Left lung (tissue), 10 donors: Measurements from ENCODE around the gene PIK3C2G. TPM values are rescaled to one million over a fixed set of nuclear protein-coding genes. Genes with fewer than 3 reads are reported as not detected.

ENCODE experiments used
- ATAC-seq: fragments of 200-7000 bp; cut with Tn5 transposase; one replicate; pipeline ENCODE4 v1.9.1; 2020; ENCODE audit warnings: moderate library complexity
- DNase-seq, 4 donors: peaks; one replicate each; pipeline ENCODE4 v3.0.0-alpha.2; 2013 to 2020
- H3K27ac ChIP-seq, 2 donors: fragments of 200-600 bp; sonication (generic) in 1 of 2; one replicate each; pipeline versions ENCODE4 v1.5.0 to v1.8.0; 2020 to 2021
- H3K27me3 ChIP-seq, 2 donors: fragments of 200-600 bp; sonication (generic) in 1 of 2; one replicate each; pipeline versions ENCODE4 v1.5.0 to v1.8.0; 2020 to 2021
- H3K36me3 ChIP-seq, 2 donors: fragments of 200-600 bp; sonication (generic) in 1 of 2; one replicate each; pipeline versions ENCODE4 v1.5.0 to v1.8.0; 2020 to 2021
- H3K4me1 ChIP-seq, 2 donors: fragments of 200-600 bp; one replicate each; pipeline ENCODE4 v1.8.0; 2021
- H3K4me3 ChIP-seq, 2 donors: fragments of 200-600 bp; sonication (generic) in 1 of 2; one replicate each; pipeline versions ENCODE4 v1.5.0 to v1.8.0; 2020 to 2021; ENCODE audit warnings: mild to moderate bottlenecking in 1 of 2
- H3K9me3 ChIP-seq, 2 donors: fragments of 200-600 bp; sonication (generic) in 1 of 2; one replicate each; pipeline versions ENCODE4 v1.5.0 to v1.8.0; 2020 to 2021
- intact Hi-C, 2 donors: fragments of 100-400 bp; cut with DNase I; formaldehyde crosslinking; loops; one replicate each; pipeline versions ENCODE4 v1.11.2 to v1.14.2; 2022
- polyA plus RNA-seq, 6 donors: library from polyadenylated mRNA; unstranded; fragments of 120-200 nt; gene quantifications; one replicate each; pipeline ENCODE4 v1.2.1, GENCODE V29; 2013; ENCODE audit not compliant: insufficient read length in 6 of 6
- total RNA-seq, 2 donors: library from RNA; stranded (reverse); fragmentation: NEBNext Ultra II Directional; extraction: Animal tissue kit (Norgen Biotek cat#: 25700); gene quantifications; one replicate each; pipeline ENCODE4 v1.2.1, GENCODE V29; 2021
- TF ChIP-seq, protein P1 (sequence below), 2 donors: fragments of 200-600 bp; sonication (generic) in 1 of 2; IDR thresholded peaks; one replicate each; pipeline versions ENCODE4 v1.5.0 to v1.8.0; 2021; ENCODE audit warnings: antibody characterized with exemption in 2 of 2
- donor health status: DM: no; HTN: yes; CAD: no.
- donor health status: DM: no; HTN: no; CAD: no.

PIK3C2G gene
- total and polyA plus RNA-seq, 8 donors, result 0.13 to 28.1 (median 17.9) TPM

DNA sequence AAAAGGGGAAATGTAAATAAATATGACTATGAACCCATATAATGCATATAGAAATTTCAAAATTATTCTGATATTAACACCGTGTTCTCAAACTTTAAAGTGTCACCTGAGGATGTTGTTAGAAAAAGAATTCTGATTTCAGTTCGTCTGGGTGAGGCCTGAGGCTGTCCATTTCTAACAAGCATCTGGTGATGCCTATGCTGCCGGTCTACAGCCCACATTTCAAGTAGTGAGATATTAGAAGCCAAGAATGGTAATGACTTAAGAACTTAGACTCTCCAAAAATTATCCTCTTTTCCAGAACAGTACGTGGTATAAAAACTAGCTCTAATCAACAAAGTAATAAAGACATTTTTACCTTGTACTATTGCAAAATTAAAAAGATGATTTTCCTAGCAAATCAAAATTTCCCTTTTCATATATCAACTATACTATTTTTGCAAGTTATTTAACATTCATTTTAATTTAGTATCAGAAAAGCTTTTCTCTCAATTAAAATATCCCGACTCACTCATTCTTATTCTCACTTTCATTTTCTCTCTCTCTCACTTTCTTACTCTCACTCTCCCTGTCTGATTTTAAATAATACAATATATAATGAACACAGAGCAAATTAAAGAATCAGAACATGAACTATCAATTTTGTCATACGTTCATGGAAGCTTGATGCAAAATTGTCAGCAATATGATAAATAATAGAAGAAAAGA, 35.0 kb downstream of the PIK3C2G start:
- no peak overlapping the region for H3K27ac ChIP-seq
- ATAC-seq (peak; percentile 41), DNase-seq (no peak)
- TF ChIP-seq, protein P1, sequence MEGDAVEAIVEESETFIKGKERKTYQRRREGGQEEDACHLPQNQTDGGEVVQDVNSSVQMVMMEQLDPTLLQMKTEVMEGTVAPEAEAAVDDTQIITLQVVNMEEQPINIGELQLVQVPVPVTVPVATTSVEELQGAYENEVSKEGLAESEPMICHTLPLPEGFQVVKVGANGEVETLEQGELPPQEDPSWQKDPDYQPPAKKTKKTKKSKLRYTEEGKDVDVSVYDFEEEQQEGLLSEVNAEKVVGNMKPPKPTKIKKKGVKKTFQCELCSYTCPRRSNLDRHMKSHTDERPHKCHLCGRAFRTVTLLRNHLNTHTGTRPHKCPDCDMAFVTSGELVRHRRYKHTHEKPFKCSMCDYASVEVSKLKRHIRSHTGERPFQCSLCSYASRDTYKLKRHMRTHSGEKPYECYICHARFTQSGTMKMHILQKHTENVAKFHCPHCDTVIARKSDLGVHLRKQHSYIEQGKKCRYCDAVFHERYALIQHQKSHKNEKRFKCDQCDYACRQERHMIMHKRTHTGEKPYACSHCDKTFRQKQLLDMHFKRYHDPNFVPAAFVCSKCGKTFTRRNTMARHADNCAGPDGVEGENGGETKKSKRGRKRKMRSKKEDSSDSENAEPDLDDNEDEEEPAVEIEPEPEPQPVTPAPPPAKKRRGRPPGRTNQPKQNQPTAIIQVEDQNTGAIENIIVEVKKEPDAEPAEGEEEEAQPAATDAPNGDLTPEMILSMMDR (IDR thresholded peaks at IDR 0.05), result no peak
- no peaks in the 10 kb centered on the region for H3K36me3 ChIP-seq
- H3K4me3 ChIP-seq, result peak overlapping the region in 1 of 2 donors; percentile 13
- no peaks in the 10 kb centered on the region for H3K4me1 ChIP-seq
- H3K27me3 ChIP-seq, result no peaks in the 10 kb centered on the region
- intact Hi-C loops, result no loop called here
- peaks cover 0 to 15% of the 10 kb centered on the region in 2 donors for H3K9me3 ChIP-seq

DNA sequence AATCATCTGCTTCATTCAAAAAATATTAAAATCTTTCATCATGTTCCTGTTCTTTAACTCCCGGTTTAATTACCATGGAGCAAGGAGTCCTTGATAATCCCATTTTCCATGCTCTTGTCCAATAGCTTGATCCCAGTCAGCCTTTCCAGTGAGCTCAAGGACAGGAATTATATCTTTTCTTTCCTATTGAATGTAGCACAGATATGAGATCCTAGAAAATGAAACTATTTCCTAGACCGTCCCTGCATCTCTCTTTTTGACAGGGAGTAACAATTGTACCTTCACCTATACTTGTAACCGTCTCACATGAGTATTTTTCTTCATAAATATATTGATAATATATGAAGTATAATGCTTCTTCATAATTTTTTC, 35.6 kb downstream of the PIK3C2G start:
- ATAC-seq, result peak; percentile 30
- TF ChIP-seq, protein P1 (IDR thresholded peaks at IDR 0.05), result no peak
- intact Hi-C loops, result no loop called here
- Histone ChIP-seq H3K36me3 (no peaks in the 10 kb centered on the region), H3K4me3 (peak overlapping the region in 1 of 2 donors; percentile 13), H3K4me1 (no peaks in the 10 kb centered on the region), H3K27ac (no peak overlapping the region), H3K9me3 (peaks cover 0 to 19% of the 10 kb centered on the region in 2 donors), H3K27me3 (no peaks in the 10 kb centered on the region)
- no peak for DNase-seq

DNA sequence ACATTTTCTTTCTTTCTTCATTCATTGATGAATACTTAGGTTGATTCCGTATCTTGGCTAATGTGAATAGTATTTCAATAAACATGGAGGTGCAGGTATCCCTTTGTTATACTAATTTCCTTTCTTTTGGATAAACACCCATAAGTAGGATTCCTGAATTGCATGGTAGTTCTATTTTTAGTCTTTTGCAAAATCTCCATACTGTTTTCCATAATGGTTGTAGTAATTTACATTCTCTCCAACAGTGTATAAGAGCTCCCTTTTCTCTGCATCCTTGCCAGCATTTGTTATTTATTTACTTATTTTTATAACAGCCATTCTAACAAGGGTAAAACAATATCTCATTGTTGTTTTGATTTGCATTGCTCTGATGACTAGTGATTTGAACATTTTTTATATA, 36.6 kb downstream of the PIK3C2G start:
- intact Hi-C loops, result no loop called here
- no peak for DNase-seq
- H3K9me3 ChIP-seq, result peaks cover 0 to 27% of the 10 kb centered on the region in 2 donors
- TF ChIP-seq, protein P1 (IDR thresholded peaks at IDR 0.05), result no peak
- no peak overlapping the region for H3K27ac ChIP-seq
- H3K36me3 ChIP-seq, result no peaks in the 10 kb centered on the region
- ATAC-seq, result no peak
- no peak overlapping the region for H3K4me3 ChIP-seq
- H3K27me3 ChIP-seq, result no peaks in the 10 kb centered on the region
- no peaks in the 10 kb centered on the region for H3K4me1 ChIP-seq

DNA sequence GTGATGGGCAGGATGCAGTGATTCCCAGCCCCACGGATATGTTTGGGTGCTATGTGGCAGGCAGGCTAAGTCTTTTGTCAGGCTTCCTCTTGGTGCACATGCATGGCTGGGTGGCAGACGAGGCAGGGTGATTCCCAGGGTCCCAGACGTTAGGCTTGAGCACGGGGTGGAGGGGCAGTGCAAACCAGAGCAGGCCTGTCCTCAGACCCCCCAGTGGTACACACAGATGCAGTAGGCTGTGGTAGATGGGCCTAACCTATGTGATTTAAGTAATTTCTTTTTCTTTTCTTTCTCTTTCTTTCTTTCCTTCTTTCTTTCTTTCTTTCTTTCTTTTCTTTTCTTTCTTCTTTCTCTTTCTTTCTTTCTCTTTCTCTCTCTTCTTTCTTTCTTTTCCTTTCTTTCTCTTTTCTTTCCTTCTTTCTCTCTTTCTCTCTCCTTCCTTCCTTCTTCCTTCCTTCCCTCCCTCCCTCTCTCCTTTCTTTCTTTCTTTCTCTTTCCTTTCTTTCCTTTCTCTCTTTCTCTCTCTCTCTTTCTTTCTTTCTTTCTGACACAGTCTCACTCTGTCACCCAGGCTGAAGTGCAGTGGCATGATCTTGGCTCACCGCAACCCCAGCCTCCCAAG, 41.6 kb downstream of the PIK3C2G start:
- Histone ChIP-seq H3K4me1 (no peaks in the 10 kb centered on the region), H3K9me3 (peaks cover 0 to 27% of the 10 kb centered on the region in 2 donors), H3K4me3 (no peak overlapping the region), H3K27ac (no peak overlapping the region), H3K36me3 (no peaks in the 10 kb centered on the region), H3K27me3 (no peaks in the 10 kb centered on the region)
- TF ChIP-seq, protein P1 (IDR thresholded peaks at IDR 0.05), result no peak
- DNase-seq, result peak in 1 of 4 donors; percentile 27
- intact Hi-C loops, result no loop called here
- no peak for ATAC-seq

DNA sequence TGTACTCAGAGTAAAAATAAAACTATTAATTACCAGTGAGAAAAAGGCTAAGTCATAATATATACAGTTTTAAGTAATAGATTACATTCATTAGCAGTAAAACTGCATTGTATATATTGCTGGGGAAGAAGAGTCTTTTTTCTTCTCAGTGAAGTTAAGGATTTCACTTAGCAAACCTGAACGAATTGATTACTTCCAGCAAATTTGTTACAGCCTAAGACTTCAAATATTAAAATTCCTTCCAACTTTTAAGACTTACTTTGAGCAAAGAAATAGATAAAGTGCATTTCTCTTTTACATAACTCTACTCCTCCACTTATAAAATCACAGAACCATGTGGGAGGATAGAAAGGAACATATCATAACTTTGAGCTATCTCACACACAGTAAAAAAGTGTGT, 43.3 kb downstream of the PIK3C2G start:
- Histone ChIP-seq H3K9me3 (peaks cover 0 to 25% of the 10 kb centered on the region in 2 donors), H3K36me3 (no peaks in the 10 kb centered on the region), H3K27ac (no peak overlapping the region), H3K27me3 (no peaks in the 10 kb centered on the region), H3K4me3 (no peak overlapping the region), H3K4me1 (no peaks in the 10 kb centered on the region)
- DNase-seq (no peak), ATAC-seq (no peak)
- intact Hi-C loops, result no loop called here
- TF ChIP-seq, protein P1 (IDR thresholded peaks at IDR 0.05), result no peak
